MCF 10A (cell line): ENCODE results near the gene NUFIP1. TPM values are rescaled to one million over a fixed set of nuclear protein-coding genes. Genes with fewer than 3 reads are reported as not detected.

Source experiments
- BruUV-seq: library from RNA; stranded (reverse); fragments of 400-500 nt; replicated peaks from 2 replicates; lab custom pipeline; 2021; lab: Mats Ljungman, UMichigan
- CTCF ChIA-PET: fragments of 300-600 bp; sonication (Branson Sonifier 250); formaldehyde crosslinking; extraction: SDS; loops from one replicate; lab custom pipeline; 2021; ENCODE audit warnings: antibody characterized with exemption, inconsistent platforms; lab: Yijun Ruan, JAX
- POLR2A ChIA-PET: fragments of 300-600, 350-650 bp; sonication (Branson Sonifier 250); formaldehyde crosslinking; extraction: SDS; loops from one replicate; lab custom pipeline; 2020; ENCODE audit warnings: antibody characterized with exemption, inconsistent platforms; lab: Yijun Ruan, JAX
- DNase-seq: peaks from one replicate; pipeline ENCODE4 v3.0.0-alpha.2; 2018; ENCODE audit not compliant: unreplicated experiment
- H3K27ac Mint-ChIP-seq: one replicate; pipeline ENCODE4 v1.8.0; 2022; ENCODE audit warnings: mild to moderate bottlenecking, low read depth, mixed read lengths; ENCODE audit not compliant: unreplicated experiment
- H3K27me3 Mint-ChIP-seq: one replicate; pipeline ENCODE4 v1.8.0; 2022; ENCODE audit warnings: mixed read lengths; ENCODE audit not compliant: insufficient read depth, unreplicated experiment
- H3K36me3 Mint-ChIP-seq: one replicate; pipeline ENCODE4 v1.8.0; 2022; ENCODE audit warnings: mild to moderate bottlenecking, moderate library complexity, mixed read lengths; ENCODE audit not compliant: insufficient read depth, unreplicated experiment
- H3K4me1 Mint-ChIP-seq: one replicate; pipeline ENCODE4 v1.8.0; 2022; ENCODE audit warnings: mixed read lengths; ENCODE audit not compliant: insufficient read depth, unreplicated experiment
- H3K4me3 Mint-ChIP-seq: one replicate; pipeline ENCODE4 v1.8.0; 2022; ENCODE audit warnings: mild to moderate bottlenecking, moderate library complexity, mixed read lengths; ENCODE audit not compliant: unreplicated experiment
- H3K9me3 Mint-ChIP-seq: one replicate; pipeline ENCODE4 v1.8.0; 2022; ENCODE audit warnings: mixed read lengths; ENCODE audit not compliant: unreplicated experiment
- CTCF ChIP-seq: fragments of 200-600 bp; IDR thresholded peaks from one replicate; pipeline ENCODE4 v1.8.0; 2022; ENCODE audit warnings: antibody characterized with exemption, mild to moderate bottlenecking; ENCODE audit not compliant: unreplicated experiment
- intact Hi-C: fragments of 100-400 bp; cut with micrococcal nuclease; formaldehyde crosslinking; loops from 2 replicates; pipeline ENCODE4 v1.14.1; 2022
- total RNA-seq: library from RNA; stranded (reverse); gene quantifications from 2 replicates; pipeline ENCODE4 v1.2.3, GENCODE V29; 2022

Gene NUFIP1
- total RNA-seq, 1 experiment from 2014 or later = 9.7 TPM

GRCh38 chr13:45015300-45015699, 26.0 kb upstream of the NUFIP1 start:
- H3K9me3 Mint-ChIP-seq = no peaks in the 10 kb centered on the region
- no peak for DNase-seq
- BruUV-seq = no TSS peak
- ChIA-PET CTCF (interaction anchor here (0.6 kb wide), 1 partner anchor 14 kb away, joined by 3 read pairs; no protein-coding TSS in a partner anchor), POLR2A (no interaction called here)
- no peaks in the 10 kb centered on the region for H3K4me1 Mint-ChIP-seq
- intact Hi-C loops = no loop called here
- no peak for TF ChIP-seq CTCF
- H3K4me3 Mint-ChIP-seq = no peak overlapping the region
- H3K27me3 Mint-ChIP-seq = no peaks in the 10 kb centered on the region
- H3K27ac Mint-ChIP-seq = no peak overlapping the region
- H3K36me3 Mint-ChIP-seq = peaks cover 59% of the 10 kb centered on the region

GRCh38 chr13:45011198-45011597, 21.9 kb upstream of the NUFIP1 start:
- no peak for TF ChIP-seq CTCF
- no peaks in the 10 kb centered on the region for H3K4me1 Mint-ChIP-seq

GRCh38 chr13:45007823-45008222, 18.6 kb upstream of the NUFIP1 start:
- no peak for DNase-seq
- Mint-ChIP-seq H3K27me3 (no peaks in the 10 kb centered on the region), H3K36me3 (peaks cover 66% of the 10 kb centered on the region), H3K4me1 (no peaks in the 10 kb centered on the region), H3K4me3 (no peak overlapping the region), H3K9me3 (no peaks in the 10 kb centered on the region), H3K27ac (no peak overlapping the region)
- intact Hi-C loops = no loop called here
- no TSS peak for BruUV-seq
- ChIA-PET POLR2A (interaction anchor here (1.1 to 2.4 kb wide), 2 partner anchors 10 kb away, joined by 3 to 7 read pairs; no protein-coding TSS in a partner anchor), CTCF (interaction anchor here (0.6 to 1.2 kb wide), 2 partner anchors 16 to 273 kb away, joined by 3 to 4 read pairs; no protein-coding TSS in a partner anchor)
- no peak for TF ChIP-seq CTCF

More at GRCh38 chr13:45011198-45011597, 21.9 kb upstream of the NUFIP1 start:
- Mint-ChIP-seq H3K27me3 (no peaks in the 10 kb centered on the region), H3K36me3 (peaks cover 66% of the 10 kb centered on the region), H3K27ac (no peak overlapping the region), H3K9me3 (no peaks in the 10 kb centered on the region), H3K4me3 (no peak overlapping the region)
- no TSS peak for BruUV-seq
- no peak for DNase-seq
- CTCF ChIA-PET = interaction anchor here (0.7 to 1.5 kb wide), 4 partner anchors 92 to 460 kb away, joined by 3 to 4 read pairs (median 4); no protein-coding TSS in a partner anchor
- intact Hi-C loops = no loop called here
- POLR2A ChIA-PET = interaction anchor here (0.5 kb wide), 1 partner anchor 25 kb away, joined by 4 read pairs; no protein-coding TSS in a partner anchor

- Mint-ChIP-seq H3K27ac (no peak overlapping the region), H3K27me3 (no peaks in the 10 kb centered on the region), H3K36me3 (peaks cover 72% of the 10 kb centered on the region), H3K9me3 (no peaks in the 10 kb centered on the region), H3K4me3 (no peak overlapping the region), H3K4me1 (no peaks in the 10 kb centered on the region)
- ChIA-PET POLR2A (interaction anchor here (1.1 to 2.4 kb wide), 2 partner anchors 10 to 11 kb away, joined by 3 to 7 read pairs; no protein-coding TSS in a partner anchor), CTCF (interaction anchor here (1.2 to 1.3 kb wide), 3 partner anchors 19 to 274 kb away, joined by 3 read pairs; no protein-coding TSS in a partner anchor)
- intact Hi-C loops = no loop called here
- DNase-seq = no peak
- no peak for TF ChIP-seq CTCF
- no TSS peak for BruUV-seq
Observed at GRCh38 chr13:45007225-45007624, 18.0 kb upstream of the NUFIP1 start.
